ENCODE results near the gene PCGF3. TPM values are rescaled to one million over a fixed set of nuclear protein-coding genes. Genes with fewer than 3 reads are reported as not detected.
A peak's percentile ranks its signal among the peaks of the same experiment; 100 is the strongest.

Gene PCGF3
- total and polyA plus RNA-seq, 9 of the 15 experiments (the other 6 are each of a cell fraction or from before 2014, with no cell fraction given) = 2.6 to 46.1 (median 20.3) TPM

DNA sequence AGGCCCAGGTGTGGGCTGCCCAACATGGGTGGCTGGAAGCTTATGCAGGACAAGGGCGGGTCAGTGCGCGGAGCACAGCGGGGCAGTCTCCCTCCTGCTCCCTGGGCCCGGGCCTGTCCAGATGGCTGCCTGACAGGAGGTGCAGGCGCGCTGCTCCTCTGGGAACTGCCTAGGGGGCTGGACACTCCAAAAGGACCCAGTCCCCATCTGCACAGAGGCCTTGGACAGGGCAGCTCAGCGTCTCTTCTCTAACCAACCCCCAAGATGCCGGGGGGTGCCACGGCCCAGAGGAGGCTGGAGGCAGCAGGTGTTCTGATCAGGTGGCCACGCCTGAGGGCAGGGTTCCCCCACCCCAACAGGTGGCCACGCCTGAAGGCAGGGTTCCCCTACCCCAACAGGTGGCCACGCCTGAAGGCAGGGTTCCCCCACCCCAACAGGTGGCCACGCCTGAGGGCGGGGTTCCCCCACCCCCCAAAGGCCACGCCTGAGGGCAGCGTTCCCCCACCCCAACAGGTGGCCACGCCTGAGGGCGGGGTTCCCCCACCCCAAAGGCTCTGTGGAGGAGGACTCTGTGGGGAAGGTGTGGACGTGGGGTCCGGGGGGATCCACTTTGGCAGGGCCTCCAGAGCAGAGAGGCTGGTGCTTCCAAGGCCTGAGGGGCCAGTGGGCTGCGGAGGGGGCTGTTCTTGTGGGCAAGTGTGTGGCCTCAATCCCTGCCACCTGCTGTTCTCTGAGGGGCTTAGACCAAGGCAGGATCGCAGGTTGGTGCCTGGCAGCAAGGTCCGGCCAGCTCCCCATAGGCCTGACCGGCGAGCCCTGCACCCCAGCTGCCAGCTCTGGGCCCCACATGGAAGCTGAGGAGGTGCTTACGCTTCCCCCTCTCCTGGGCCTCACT lies 84.2 kb downstream of the PCGF3 start:
- H3K9me3 ChIP-seq (replicated peaks; ENCODE audit: control insufficient read depth, insufficient read depth, low read depth, low read length) = no peaks in the 10 kb centered on the region
- no peak for DNase-seq (ENCODE audit: extremely low read depth in 1 of 4, low spot score in 3 of 4)
- intact Hi-C loops (cut with micrococcal nuclease) = no loop called here
- TF ChIP-seq, protein P1, sequence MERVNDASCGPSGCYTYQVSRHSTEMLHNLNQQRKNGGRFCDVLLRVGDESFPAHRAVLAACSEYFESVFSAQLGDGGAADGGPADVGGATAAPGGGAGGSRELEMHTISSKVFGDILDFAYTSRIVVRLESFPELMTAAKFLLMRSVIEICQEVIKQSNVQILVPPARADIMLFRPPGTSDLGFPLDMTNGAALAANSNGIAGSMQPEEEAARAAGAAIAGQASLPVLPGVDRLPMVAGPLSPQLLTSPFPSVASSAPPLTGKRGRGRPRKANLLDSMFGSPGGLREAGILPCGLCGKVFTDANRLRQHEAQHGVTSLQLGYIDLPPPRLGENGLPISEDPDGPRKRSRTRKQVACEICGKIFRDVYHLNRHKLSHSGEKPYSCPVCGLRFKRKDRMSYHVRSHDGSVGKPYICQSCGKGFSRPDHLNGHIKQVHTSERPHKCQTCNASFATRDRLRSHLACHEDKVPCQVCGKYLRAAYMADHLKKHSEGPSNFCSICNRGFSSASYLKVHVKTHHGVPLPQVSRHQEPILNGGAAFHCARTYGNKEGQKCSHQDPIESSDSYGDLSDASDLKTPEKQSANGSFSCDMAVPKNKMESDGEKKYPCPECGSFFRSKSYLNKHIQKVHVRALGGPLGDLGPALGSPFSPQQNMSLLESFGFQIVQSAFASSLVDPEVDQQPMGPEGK (CRISPR knock-in tag; IDR thresholded peaks at IDR 0.05; ENCODE audit: borderline replicate concordance) = no peak
- TF ChIP-seq, protein P2, sequence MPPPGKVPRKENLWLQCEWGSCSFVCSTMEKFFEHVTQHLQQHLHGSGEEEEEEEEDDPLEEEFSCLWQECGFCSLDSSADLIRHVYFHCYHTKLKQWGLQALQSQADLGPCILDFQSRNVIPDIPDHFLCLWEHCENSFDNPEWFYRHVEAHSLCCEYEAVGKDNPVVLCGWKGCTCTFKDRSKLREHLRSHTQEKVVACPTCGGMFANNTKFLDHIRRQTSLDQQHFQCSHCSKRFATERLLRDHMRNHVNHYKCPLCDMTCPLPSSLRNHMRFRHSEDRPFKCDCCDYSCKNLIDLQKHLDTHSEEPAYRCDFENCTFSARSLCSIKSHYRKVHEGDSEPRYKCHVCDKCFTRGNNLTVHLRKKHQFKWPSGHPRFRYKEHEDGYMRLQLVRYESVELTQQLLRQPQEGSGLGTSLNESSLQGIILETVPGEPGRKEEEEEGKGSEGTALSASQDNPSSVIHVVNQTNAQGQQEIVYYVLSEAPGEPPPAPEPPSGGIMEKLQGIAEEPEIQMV (tag; conservative IDR thresholded peaks at IDR 0.05; ENCODE audit: low read depth) = no peak
- TF ChIP-seq MTF1 (CRISPR knock-in tag; IDR thresholded peaks at IDR 0.05; ENCODE audit: borderline replicate concordance) = no peak
- TF ChIP-seq MEF2A (IDR thresholded peaks at IDR 0.05; ENCODE audit: control insufficient read depth, low read depth, low read length) = no peak
- TF ChIP-seq, protein P3, sequence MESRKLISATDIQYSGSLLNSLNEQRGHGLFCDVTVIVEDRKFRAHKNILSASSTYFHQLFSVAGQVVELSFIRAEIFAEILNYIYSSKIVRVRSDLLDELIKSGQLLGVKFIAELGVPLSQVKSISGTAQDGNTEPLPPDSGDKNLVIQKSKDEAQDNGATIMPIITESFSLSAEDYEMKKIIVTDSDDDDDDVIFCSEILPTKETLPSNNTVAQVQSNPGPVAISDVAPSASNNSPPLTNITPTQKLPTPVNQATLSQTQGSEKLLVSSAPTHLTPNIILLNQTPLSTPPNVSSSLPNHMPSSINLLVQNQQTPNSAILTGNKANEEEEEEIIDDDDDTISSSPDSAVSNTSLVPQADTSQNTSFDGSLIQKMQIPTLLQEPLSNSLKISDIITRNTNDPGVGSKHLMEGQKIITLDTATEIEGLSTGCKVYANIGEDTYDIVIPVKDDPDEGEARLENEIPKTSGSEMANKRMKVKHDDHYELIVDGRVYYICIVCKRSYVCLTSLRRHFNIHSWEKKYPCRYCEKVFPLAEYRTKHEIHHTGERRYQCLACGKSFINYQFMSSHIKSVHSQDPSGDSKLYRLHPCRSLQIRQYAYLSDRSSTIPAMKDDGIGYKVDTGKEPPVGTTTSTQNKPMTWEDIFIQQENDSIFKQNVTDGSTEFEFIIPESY (CRISPR knock-in tag; IDR thresholded peaks at IDR 0.05) = peak; percentile 51; the same call in 1 of the 2 replicates
- H3K4me1 ChIP-seq (replicated peaks in 1 of 2; ENCODE audit: control insufficient read depth in 2 of 2, insufficient read depth in 2 of 2, low read length in 2 of 2) = peaks cover 0 to 84% of the 10 kb centered on the region in 2 experiments; a peak in 3 of 5 replicates
- no peak overlapping the region for H3K4me3 ChIP-seq
- H3K79me2 ChIP-seq (ENCODE audit: control insufficient read depth, insufficient read depth, low read length) = no peaks in the 10 kb centered on the region
- ChIA-PET POLR2A (interaction anchor here (1.1 to 1.9 kb wide), 3 partner anchors 8 to 21 kb away, joined by 3 to 7 read pairs (median 4); no protein-coding TSS in a partner anchor), CTCF (ENCODE audit: low intra/inter-chr PET ratio) (no interaction called here)
- no TSS peak for BruUV-seq (replicated peaks)
- H3K4me2 ChIP-seq (ENCODE audit: insufficient read depth, low read length) = no peak overlapping the region
- 48% methylated on average over 11 of the region's 27 CpGs for WGBS (ENCODE audit: insufficient coverage, low coverage, missing lambda C conversion rate)
- H3K9me1 ChIP-seq (ENCODE audit: control insufficient read depth, insufficient read depth, low read length) = no peaks in the 10 kb centered on the region
- H3K36me3 ChIP-seq (ENCODE audit: control insufficient read depth, insufficient read depth, low read length) = no peaks in the 10 kb centered on the region
- H3K9ac ChIP-seq (ENCODE audit: insufficient read depth in 1 of 2, low read depth in 2 of 2, low read length in 2 of 2) = peak overlapping the region in 1 of 2 experiments; percentile 13; a peak in 2 of 4 replicates
- ATAC-seq = peak; percentile 31
- peaks cover 11 to 33% of the 10 kb centered on the region in 2 experiments for H3K27me3 ChIP-seq (ENCODE audit: control insufficient read depth in 2 of 2, insufficient read depth in 2 of 2, low read length in 2 of 2)
- H2AFZ ChIP-seq (ENCODE audit: low read depth, low read length) = no peak overlapping the region
- in situ Hi-C loops (cut with MboI) = no loop called here
- 0 out of 2 replicates have a peak, but pooled peaks cover 3% of the 10 kb centered on the region for H4K20me1 ChIP-seq (replicated peaks; ENCODE audit: control insufficient read depth, insufficient read depth, low read length)
- H3K27ac ChIP-seq (ENCODE audit: extremely low read depth, low read depth, low read length) = no peak overlapping the region
- no peak for FAIRE-seq

Measured in K562 (cell line).